ENCODE data around the gene NFATC3. TPM values are rescaled to one million over a fixed set of nuclear protein-coding genes. Genes with fewer than 3 reads are reported as not detected.

NFATC3 gene
- total and polyA plus RNA-seq, 4 donors: 9.7 to 21.2 (median 16.8) TPM

DNA sequence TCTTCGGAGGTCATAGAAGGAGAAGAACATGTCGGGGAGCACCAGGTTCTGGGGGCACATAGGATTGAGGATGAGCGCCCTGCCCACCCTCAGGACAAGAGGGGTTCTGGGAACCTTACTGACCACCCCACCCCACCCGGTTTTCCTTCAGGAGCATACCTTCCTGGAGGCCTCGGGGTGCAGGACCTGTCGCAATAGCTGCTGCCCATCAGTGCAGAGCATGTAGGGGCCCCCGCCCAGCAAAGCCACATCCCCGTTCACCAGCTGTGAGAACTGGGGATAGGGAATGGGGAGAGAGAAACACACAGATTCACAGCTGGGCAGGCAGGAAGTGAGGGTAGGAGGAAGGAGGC, 148.6 kb downstream of the NFATC3 start:
- H3K9ac ChIP-seq (ENCODE audit: low read depth in 1 of 2, low read length in 2 of 2): no peak overlapping the region
- H3K4me1 ChIP-seq (ENCODE audit: control insufficient read depth in 4 of 4, insufficient read depth in 4 of 4, low read length in 3 of 4): peaks cover 10 to 62% (median 47%) of the 10 kb centered on the region in 4 donors
- H3K27ac ChIP-seq (ENCODE audit: low read depth in 1 of 2, low read length in 2 of 2): peak overlapping the region in 1 of 2 donors; percentile 3
- TF ChIP-seq, protein P1, sequence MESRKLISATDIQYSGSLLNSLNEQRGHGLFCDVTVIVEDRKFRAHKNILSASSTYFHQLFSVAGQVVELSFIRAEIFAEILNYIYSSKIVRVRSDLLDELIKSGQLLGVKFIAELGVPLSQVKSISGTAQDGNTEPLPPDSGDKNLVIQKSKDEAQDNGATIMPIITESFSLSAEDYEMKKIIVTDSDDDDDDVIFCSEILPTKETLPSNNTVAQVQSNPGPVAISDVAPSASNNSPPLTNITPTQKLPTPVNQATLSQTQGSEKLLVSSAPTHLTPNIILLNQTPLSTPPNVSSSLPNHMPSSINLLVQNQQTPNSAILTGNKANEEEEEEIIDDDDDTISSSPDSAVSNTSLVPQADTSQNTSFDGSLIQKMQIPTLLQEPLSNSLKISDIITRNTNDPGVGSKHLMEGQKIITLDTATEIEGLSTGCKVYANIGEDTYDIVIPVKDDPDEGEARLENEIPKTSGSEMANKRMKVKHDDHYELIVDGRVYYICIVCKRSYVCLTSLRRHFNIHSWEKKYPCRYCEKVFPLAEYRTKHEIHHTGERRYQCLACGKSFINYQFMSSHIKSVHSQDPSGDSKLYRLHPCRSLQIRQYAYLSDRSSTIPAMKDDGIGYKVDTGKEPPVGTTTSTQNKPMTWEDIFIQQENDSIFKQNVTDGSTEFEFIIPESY (IDR thresholded peaks at IDR 0.05): no peak
- TF ChIP-seq, protein P2, sequence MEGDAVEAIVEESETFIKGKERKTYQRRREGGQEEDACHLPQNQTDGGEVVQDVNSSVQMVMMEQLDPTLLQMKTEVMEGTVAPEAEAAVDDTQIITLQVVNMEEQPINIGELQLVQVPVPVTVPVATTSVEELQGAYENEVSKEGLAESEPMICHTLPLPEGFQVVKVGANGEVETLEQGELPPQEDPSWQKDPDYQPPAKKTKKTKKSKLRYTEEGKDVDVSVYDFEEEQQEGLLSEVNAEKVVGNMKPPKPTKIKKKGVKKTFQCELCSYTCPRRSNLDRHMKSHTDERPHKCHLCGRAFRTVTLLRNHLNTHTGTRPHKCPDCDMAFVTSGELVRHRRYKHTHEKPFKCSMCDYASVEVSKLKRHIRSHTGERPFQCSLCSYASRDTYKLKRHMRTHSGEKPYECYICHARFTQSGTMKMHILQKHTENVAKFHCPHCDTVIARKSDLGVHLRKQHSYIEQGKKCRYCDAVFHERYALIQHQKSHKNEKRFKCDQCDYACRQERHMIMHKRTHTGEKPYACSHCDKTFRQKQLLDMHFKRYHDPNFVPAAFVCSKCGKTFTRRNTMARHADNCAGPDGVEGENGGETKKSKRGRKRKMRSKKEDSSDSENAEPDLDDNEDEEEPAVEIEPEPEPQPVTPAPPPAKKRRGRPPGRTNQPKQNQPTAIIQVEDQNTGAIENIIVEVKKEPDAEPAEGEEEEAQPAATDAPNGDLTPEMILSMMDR (IDR thresholded peaks at IDR 0.05; ENCODE audit: low read depth, low read length, missing input control): no peak
- TF ChIP-seq RAD21 (IDR thresholded peaks at IDR 0.05) (no peak), RXRA (IDR thresholded peaks at IDR 0.05) (no peak), HNF4G (IDR thresholded peaks at IDR 0.05) (no peak), JUND (IDR thresholded peaks at IDR 0.05) (no peak), SP1 (IDR thresholded peaks at IDR 0.05) (no peak), FOXA1 (IDR thresholded peaks at IDR 0.05) (no peak), YY1 (IDR thresholded peaks at IDR 0.05) (no peak), HNF4A (conservative IDR thresholded peaks at IDR 0.05) (no peak), NR2F2 (IDR thresholded peaks at IDR 0.05) (no peak), FOXA2 (IDR thresholded peaks at IDR 0.05) (no peak)
- TF ChIP-seq, protein P3, sequence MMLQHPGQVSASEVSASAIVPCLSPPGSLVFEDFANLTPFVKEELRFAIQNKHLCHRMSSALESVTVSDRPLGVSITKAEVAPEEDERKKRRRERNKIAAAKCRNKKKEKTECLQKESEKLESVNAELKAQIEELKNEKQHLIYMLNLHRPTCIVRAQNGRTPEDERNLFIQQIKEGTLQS (IDR thresholded peaks at IDR 0.05): no peak
- DNase-seq (ENCODE audit: low spot score): no peak
- no peaks in the 10 kb centered on the region for H3K27me3 ChIP-seq (ENCODE audit: control insufficient read depth in 4 of 4, insufficient read depth in 4 of 4, low read length in 3 of 4)
- peak overlapping the region; percentile 6 to 88 (median 82) for H3K4me3 ChIP-seq (ENCODE audit: low read depth in 1 of 3, low read length in 3 of 3)
- peaks cover 6 to 33% (median 18%) of the 10 kb centered on the region in 4 donors for H3K36me3 ChIP-seq (ENCODE audit: control insufficient read depth in 4 of 4, insufficient read depth in 3 of 4, low read depth in 1 of 4, low read length in 3 of 4)
- H3K9me3 ChIP-seq (ENCODE audit: control insufficient read depth in 4 of 4, low read length in 3 of 4): no peaks in the 10 kb centered on the region
- WGBS: 52% methylated on average over 8 of the region's 8 CpGs

DNA sequence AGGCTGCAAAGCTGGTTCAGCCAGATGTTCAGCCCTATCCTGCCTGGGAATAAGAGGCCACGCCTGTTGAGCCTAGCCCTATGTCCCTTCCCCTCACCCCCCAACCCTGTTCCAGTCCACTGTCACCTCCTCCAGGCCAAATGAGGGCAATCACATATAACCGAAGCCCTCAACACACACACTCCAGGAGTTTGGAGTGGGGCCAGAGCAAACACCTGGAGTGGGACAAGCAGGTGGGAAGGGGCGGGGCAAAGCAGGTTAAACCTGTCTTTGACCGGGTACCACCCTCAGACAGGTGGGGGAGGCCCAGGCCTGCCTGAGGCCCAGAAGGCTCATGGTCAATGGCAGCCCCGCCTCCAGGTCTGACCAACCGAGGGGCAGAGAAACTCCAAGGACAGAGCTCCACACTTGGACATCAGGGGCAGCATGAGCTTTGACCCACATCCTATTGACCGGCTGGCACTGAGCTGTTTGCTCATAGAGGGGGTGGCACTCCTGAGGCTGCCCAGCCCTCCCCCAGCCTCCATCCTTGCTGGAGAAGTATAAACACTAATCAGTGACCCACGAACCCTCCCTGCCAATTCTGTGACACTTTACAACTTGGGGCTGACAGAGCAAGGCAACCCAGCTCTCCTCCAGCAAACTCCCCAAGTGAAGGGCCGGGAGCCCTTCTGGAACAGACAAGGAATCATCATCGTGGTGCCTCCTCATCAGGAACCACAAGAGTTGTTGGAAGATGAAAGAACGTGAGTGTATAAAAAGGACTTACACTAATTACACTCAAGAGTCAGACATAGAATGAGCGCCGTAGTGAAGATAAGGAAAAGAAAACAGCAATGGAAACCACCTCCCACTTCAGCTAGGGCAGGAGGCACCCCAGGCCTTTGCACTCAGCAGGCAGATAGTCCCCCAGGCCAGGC, 149.3 kb downstream of the NFATC3 start:
- H3K4me3 ChIP-seq (ENCODE audit: low read depth in 1 of 3, low read length in 3 of 3): peak overlapping the region; percentile 82 to 88 (median 85)
- H3K4me1 ChIP-seq (ENCODE audit: control insufficient read depth in 4 of 4, insufficient read depth in 4 of 4, low read length in 3 of 4): peaks cover 10 to 56% (median 42%) of the 10 kb centered on the region in 4 donors
- H3K27ac ChIP-seq (ENCODE audit: low read depth in 1 of 2, low read length in 2 of 2): peak overlapping the region; percentile 87 to 88
- H3K9me3 ChIP-seq (ENCODE audit: control insufficient read depth in 4 of 4, low read length in 3 of 4): no peaks in the 10 kb centered on the region
- DNase-seq (ENCODE audit: low spot score): peak; percentile 76
- no peaks in the 10 kb centered on the region for H3K27me3 ChIP-seq (ENCODE audit: control insufficient read depth in 4 of 4, insufficient read depth in 4 of 4, low read length in 3 of 4)
- WGBS: 20% methylated on average over 13 of the region's 13 CpGs
- H3K9ac ChIP-seq (ENCODE audit: low read depth in 1 of 2, low read length in 2 of 2): peak overlapping the region; percentile 49 to 58
- peaks cover 6 to 29% (median 17%) of the 10 kb centered on the region in 4 donors for H3K36me3 ChIP-seq (ENCODE audit: control insufficient read depth in 4 of 4, insufficient read depth in 3 of 4, low read depth in 1 of 4, low read length in 3 of 4)
- peak; percentile 98 to 99 for TF ChIP-seq RXRA (IDR thresholded peaks at IDR 0.05)
- TF ChIP-seq, protein P1 (IDR thresholded peaks at IDR 0.05): peak; percentile 81
- peak; percentile 74 to 89 for TF ChIP-seq JUND (IDR thresholded peaks at IDR 0.05)
- peak; percentile 78 to 88 for TF ChIP-seq HNF4A (conservative IDR thresholded peaks at IDR 0.05)
- TF ChIP-seq EGR1 (IDR thresholded peaks at IDR 0.05; ENCODE audit: low read depth in 2 of 2): peak in 1 of 2 donors; percentile 41
- TF ChIP-seq, protein P4, sequence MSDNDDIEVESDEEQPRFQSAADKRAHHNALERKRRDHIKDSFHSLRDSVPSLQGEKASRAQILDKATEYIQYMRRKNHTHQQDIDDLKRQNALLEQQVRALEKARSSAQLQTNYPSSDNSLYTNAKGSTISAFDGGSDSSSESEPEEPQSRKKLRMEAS (IDR thresholded peaks at IDR 0.05): peak; percentile 83
- TF ChIP-seq, protein P5, sequence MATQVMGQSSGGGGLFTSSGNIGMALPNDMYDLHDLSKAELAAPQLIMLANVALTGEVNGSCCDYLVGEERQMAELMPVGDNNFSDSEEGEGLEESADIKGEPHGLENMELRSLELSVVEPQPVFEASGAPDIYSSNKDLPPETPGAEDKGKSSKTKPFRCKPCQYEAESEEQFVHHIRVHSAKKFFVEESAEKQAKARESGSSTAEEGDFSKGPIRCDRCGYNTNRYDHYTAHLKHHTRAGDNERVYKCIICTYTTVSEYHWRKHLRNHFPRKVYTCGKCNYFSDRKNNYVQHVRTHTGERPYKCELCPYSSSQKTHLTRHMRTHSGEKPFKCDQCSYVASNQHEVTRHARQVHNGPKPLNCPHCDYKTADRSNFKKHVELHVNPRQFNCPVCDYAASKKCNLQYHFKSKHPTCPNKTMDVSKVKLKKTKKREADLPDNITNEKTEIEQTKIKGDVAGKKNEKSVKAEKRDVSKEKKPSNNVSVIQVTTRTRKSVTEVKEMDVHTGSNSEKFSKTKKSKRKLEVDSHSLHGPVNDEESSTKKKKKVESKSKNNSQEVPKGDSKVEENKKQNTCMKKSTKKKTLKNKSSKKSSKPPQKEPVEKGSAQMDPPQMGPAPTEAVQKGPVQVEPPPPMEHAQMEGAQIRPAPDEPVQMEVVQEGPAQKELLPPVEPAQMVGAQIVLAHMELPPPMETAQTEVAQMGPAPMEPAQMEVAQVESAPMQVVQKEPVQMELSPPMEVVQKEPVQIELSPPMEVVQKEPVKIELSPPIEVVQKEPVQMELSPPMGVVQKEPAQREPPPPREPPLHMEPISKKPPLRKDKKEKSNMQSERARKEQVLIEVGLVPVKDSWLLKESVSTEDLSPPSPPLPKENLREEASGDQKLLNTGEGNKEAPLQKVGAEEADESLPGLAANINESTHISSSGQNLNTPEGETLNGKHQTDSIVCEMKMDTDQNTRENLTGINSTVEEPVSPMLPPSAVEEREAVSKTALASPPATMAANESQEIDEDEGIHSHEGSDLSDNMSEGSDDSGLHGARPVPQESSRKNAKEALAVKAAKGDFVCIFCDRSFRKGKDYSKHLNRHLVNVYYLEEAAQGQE (IDR thresholded peaks at IDR 0.05): peak; percentile 2
- TF ChIP-seq, protein P2 (IDR thresholded peaks at IDR 0.05; ENCODE audit: low read depth, low read length, missing input control): no peak
- peak; percentile 36 for TF ChIP-seq NR2F2 (IDR thresholded peaks at IDR 0.05)
- TF ChIP-seq SP1 (IDR thresholded peaks at IDR 0.05): peak; percentile 99
- TF ChIP-seq FOXA1 (IDR thresholded peaks at IDR 0.05): peak; percentile 65
- TF ChIP-seq TAF1 (conservative IDR thresholded peaks at IDR 0.05): peak; percentile 98
- peak; percentile 44 for TF ChIP-seq FOXA2 (IDR thresholded peaks at IDR 0.05)
- peak; percentile 78 for TF ChIP-seq YY1 (IDR thresholded peaks at IDR 0.05)

Data from liver (tissue), 9 donors.